Measurements from ENCODE around the gene ZMPSTE24.

ZMPSTE24 gene

DNA sequence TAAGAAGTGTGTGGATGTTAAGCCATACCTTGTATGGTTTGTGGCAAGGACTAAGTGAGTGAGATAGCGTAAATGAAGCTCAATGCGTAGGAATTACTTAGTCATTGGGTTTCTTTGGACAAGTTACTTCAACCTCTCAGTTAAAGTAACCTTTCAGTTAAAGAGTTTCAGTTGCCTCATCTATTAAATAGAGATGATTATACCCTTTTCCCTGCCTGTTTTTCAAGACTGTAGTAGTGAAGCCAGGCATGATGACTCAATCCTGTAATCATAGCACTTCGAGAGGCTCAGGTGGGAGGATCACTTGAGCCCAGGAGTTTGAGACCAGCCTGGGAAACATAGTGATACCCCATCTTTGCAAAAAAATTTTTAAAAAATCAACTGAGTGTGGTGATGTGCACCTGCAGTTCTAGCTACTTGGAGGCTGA is 6.3 kb downstream of the ZMPSTE24 start:
- no peak for DNase-seq (ENCODE audit: low spot score)

DNA sequence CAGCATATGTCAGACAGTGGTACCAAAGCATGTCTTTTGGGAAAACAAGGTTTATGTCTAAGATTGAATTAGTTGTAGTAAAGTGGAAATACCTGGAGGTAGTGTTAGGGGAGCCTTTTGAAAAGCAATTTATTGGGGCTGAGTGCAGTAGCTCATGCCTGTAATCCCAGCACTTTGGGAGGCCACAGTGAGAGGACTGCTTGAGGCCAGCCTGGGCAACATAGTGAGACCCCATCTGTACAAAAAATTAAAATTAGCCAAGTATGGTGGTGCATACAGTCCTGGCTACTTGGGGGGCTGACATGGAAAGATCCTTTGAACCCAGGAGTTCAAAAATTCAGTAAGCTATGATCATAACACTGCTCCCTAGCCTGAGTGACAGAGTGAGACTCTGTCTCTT is 7.3 kb downstream of the ZMPSTE24 start:
- DNase-seq (ENCODE audit: low spot score) = no peak

DNA sequence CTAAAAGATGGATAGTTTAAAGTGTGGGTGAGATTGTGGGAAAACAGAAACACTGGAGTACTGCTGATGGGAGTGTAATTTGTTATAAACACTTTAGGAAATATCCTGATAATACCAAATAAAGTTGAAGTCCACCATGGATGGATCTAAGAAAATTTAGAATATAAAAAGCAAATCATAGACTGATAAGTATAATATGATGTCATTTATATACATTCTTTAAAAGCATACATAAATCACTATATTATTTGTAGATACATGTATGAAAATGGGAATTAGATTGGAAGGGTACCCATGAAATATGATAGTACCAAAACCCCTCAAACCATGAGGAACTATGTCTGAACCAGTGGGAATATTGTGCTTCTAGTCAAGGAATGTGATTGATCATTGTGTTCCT is 7.9 kb downstream of the ZMPSTE24 start:
- DNase-seq (ENCODE audit: low spot score) = no peak

DNA sequence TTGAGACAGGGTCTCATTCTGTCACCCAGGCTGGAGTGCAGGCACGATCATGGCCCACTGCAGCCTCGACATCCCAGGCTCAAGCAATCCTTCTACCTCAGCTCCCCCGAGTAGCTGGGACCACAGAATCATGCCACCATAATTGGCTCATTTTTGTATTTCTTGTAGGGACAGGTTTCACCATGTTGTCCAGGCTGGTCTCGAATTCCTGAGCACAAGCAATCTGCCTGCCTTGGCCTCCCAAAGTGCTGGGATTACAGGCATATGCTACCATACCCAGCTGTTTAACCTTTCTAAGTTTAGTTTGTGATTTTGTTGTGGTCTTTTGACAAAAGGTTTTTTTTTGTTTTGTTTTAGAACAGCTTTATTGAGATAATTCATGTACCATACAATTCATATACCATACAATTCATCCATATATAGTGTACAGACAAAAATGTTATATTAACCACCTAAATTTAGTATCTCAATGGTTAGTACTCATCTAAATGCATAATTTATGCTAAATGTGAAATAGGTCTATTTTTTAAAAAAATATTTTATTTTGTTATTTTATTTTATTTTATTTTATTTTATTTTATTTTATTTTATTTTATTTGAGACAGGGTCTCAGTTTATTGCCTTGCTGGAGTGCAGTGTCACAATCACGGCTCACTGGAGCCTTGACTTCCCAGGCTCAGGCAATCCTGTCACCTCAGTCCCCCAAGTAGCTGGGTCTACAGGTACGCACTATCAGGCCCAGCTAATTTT is 8.9 kb downstream of the ZMPSTE24 start:
- no peak for DNase-seq (ENCODE audit: low spot score)

DNA sequence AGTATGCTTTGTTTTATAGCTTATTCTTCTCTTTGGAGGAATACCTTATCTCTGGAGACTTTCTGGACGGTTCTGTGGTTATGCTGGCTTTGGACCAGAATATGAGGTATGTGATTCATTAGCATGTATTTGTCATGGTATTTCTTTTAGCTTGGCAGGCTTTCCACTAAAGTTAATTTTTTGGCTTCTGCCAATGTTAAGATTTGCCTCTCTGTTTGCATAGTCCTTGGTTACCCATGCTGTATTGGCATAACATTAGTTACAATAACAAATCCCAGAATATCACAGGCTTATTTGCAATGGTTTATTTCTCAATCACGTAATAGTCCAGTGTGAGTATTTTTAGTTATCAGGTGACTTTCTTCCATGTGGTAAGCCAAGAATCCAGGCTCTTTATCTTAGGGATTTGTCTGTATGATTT is 9.7 kb downstream of the ZMPSTE24 start:
- peak; percentile 75 for DNase-seq (ENCODE audit: low spot score)

DNA sequence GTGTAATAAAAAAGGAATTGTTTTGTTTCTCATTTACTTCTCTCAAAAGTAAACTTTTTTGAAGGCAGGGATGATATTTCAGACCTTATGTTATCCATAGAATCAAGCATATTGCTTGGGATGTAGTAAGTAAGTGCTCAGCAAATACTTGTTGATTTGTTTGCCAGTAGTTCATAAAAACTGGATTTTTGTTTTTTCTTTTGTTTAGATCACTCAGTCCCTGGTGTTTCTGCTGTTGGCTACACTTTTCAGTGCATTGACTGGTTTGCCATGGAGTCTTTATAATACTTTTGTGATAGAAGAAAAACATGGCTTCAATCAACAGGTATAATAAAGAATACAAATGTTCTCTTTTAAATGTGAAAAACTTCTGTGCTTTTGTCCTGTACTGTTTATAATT is 10.2 kb downstream of the ZMPSTE24 start:
- DNase-seq (ENCODE audit: low spot score) = no peak

DNA sequence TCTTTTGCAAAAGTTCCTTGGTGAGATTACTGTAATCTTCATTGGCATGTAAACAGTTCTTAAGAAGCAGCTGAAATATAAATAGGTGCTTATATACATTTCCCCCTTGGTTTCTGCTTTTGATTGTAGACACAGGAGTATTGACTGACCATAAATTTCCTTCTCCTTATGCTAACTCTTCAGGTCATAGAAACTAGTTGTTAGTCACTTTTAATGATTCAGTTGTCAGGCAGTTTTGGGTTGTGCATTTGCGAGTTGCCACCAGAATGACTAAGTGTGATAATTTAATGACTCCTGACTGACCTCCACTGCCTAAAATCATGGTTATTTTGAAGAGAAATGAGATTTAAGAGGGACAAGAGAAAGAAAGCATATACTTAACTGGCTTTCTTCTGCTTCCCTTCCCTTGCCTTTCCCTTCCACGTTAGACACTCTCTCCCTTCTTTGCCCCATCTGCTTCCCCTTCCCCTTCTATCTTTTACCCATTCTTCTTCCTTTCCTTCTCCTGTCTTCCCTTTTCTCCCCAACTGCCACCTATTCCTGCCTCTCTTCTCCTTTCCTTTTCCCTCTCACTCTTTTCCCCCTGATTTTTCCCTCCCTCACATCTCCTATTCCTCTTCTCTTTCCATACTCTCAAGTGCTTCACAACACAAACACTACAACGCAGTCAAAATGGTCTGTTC is 12.3 kb downstream of the ZMPSTE24 start:
- peak; percentile 24 for DNase-seq (ENCODE audit: low spot score)

DNA sequence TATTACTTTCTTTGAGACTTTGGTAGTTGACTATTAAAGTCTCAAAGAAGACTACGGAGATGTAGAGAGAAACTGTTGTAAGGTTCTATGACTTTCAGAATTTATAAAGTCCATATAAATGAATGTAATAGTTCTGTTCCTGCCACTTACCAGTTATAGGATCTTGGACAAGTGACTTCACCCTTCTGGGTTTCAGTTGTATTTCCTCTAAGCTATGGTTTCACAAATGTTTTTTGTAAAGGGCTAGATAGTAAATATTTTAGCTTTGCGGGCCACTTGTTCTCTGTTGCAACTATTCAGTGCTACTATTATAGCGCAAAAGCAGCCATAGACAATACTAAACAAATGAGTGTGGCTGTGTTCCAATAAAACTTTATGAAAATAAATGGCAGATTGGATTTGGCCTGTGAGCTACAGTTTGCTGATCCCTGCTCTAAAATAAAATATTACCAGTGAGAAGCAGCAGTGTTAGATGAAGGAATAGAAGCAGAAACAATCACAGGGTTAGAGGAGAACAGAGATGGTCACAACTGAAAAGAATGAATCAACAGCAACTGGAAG is 14.7 kb downstream of the ZMPSTE24 start:
- DNase-seq (ENCODE audit: low spot score) = no peak

DNA sequence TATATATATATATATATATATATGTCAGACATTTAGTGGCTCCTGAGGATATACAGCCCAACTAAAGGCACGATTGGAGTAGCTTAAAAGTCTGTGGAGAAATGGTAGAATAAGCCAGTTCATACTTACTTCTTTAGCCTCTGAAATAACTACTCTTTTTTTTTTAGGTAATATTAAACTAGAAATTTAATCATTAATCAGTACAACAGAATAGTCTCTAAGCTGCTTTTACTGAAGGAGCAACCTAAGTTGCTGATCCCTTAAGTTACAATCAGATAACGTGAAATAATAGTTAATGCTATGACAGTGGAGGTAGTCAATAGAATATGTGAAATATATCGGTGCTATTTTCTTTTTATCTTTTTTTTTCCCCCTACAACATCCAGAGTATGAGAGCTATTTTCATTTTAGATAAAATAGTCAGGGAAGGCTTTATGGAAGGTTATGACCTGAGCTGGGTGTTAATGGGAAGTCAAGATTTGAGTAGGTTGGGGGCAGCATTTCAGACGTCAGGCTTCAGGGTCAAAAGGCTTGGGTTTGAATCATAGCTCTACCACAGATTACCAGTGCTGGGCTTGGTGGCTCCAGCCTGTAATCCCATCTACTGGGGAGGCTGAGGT is 15.6 kb downstream of the ZMPSTE24 start:
- no peak for DNase-seq (ENCODE audit: low spot score)

DNA sequence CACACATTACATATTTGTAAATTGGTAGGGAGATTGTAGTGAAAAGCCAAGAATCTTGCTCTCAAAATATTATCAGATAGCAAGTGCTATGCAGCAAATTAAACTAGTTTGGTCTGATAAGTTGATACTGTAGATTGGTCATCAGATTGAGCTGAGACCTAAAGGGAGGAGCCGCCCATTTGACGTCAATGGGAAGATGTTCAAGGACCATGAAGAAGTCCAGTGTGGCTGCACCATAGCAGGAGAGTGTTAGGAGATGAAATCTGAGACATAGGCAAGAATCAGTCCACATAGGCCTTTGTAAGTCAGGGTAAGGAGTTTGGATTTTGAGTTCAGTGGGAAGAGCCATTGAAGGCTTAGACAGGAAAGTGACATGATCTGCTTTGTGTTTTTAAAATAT is 16.3 kb downstream of the ZMPSTE24 start:
- no peak for DNase-seq (ENCODE audit: low spot score)

DNA sequence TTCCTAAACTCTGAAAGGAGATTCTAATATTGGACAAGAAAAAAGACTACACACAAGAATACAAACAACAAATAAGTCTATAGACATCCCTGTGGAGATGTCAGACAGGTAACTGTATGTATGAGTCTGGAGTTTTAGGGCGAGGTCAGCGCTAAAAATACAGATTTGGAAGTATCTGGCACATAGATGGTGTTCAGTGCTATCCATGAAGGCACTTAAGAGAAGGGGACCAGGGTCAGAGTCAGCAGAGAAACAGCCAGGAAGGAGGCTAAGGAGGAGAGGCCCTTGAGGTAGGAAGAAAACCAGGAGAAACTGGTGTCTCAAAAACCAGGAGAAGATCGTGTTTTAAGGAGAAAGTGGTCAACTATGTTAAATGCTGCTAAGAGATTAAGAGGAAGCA is 18.1 kb downstream of the ZMPSTE24 start:
- no peak for DNase-seq (ENCODE audit: low spot score)

DNA sequence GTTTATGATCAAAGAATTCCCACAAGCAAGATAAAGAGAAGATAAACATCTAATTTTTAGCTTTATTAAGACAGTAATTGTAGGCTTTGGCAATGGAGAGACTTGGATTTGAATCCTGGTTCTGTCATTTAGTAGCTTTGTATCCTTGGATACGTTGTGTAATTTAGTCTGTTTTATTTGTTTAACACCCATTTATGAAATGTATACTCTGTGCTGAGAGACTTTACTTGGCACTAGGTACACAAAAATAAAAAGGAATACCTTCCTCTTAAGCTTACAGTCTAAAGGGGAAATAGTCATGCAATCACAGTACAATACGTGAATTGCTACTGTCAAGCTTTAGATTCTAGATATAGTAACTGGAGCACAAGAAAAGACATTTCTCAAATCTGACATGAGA is 23.8 kb downstream of the ZMPSTE24 start:
- DNase-seq (ENCODE audit: low spot score) = no peak

DNA sequence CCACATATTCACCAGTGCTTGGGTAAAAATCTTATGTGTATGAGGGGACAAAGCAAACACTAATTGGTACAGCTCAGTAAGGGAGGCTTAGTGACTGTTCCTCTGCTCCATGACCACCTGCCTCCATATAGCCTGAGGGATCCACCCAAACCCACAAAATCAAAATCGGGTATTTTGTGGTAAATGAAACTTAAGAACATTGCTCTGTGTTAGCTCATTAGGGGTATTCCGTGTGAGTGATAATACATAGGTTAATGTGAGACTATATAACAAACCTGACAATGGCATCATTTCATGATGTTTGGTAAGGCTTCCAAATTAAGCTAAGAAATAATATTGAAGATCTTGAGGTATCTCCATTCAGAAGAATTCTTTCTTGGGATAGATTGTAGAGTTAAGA is 33.3 kb downstream of the ZMPSTE24 start:
- no peak for DNase-seq (ENCODE audit: low spot score)

DNA sequence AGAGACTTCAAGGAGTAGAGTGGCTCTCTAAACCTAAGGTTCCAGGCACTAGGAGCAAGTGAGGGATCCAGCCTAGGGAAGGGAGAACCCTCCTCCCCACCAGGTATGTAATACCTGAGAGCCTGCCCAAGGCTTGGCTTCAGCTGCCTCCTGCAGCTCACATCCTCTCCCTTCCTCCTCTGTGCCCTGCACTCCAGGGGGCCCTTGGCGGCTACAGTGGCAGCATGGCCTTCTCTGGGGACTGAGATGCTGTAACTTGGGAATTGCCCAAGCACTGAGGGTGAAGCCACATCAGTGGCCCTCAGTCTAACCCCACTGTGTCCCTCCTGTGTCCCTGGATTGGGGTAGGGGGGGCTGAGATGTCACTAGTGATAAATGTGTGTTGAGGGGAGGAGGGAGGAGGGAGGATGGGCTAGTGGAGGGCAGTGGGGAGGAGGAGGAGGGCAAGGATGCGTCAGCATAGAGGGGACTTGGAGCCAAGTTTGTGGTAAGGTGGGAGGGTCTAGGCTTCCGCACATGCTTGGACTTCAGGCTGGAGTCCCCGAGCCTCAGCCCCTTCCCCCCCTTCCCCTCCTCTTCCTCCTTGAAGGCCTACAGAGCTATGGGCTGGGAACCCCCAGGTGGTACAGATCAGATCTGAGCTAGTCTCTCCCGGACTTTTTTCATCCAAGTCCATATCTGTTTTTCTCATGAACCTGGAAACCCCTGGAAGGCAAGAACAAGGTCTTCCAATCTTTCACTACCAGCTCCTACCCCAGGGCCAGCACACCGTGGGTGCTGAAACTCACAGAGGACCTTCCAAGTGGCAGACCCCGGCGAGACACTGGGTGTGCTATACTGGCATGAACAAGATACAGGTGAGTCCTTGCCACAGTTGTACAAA is 41.6 kb downstream of the ZMPSTE24 start:
- no peak for DNase-seq (ENCODE audit: low spot score)

DNA sequence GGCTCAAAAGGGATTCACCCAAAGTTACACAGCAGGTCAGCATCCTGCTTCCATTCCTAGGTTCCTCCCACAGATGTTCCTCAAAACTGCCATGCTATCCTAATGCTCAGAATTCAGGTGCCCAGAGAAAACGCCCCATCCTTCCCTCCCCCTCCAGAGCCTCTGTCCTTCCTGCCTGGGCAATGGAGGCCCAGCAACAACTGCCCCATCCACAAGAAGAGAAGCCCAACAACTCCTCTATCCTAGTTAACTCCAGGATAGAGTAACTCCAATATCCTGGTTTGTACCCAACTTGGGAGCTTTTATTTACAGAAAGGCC is 42.2 kb downstream of the ZMPSTE24 start:
- DNase-seq (ENCODE audit: low spot score) = no peak

DNA sequence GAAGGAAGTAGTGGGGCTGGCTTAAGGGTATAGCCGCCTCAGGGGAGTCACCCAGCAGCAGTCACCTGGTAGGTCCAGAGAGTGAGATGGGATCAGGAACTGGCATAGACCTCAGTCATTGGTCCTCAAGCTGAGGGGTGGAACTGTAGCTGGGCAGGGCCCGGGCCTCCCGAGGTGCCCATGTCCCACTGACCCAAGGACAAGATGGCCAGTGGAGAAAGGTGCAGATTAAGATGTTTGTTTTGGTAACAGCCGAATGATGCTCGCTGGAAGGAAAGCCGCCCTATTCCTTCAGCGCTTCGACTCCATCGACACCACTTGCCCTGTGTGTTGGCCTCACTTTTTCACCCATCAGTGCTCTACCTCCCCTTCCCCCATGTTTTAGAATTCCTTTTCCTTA is 42.6 kb downstream of the ZMPSTE24 start:
- no peak for DNase-seq (ENCODE audit: low spot score)

DNA sequence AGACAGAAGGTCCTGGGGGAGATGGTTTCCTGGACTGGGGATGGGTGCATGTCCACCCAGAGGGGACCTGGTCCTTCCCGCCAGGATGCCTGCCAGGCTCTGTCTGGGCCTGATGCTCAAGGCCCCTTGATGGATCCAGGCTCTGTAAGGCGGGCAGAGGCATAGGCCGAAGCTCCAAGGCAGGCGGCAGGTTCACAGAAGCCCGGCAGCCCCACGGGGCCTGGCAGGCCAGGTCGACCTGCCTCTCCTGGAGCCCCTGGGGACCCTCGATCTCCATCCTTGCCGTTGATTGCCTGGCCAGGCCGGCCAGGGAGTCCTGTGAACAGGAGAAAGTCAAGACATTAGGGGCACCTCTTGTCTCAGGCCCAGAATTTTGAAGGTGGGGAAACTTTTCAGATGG is 43.0 kb downstream of the ZMPSTE24 start:
- no peak for DNase-seq (ENCODE audit: low spot score)

DNA sequence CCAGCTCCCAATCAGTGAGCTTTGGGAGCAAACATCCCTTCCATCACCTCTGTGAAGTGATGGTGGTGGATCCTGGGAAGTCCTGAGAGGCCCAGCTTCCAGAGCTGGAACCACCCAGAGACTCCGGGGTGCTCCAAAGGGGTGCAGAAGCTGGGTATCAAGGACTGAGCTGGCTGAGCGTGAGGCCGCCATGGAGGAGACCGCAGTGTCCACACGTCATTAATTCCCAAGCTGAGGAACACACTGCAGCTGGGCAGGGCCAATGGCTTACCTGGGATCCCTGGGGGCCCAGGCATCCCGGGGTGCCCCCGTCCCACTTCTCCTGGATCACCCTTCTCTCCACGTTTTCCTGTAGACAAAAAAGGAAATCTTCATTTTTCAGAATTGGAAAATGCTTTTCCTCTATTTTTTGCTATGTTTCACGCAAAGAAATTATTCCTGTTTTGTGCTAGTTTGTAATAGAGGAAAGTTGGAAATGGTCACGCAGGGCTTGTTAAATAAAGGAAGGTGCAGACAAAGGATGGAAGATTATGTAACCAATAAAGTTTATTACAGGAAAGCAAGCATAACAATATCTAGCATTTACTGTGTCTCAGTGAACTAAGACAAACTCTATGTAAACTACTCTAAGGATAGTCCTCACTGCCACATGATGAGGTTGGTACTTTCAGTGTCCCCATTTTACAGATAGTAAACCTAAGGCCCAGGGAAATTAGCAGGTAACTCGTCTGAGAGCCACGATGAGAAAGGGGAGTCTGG is 43.7 kb downstream of the ZMPSTE24 start:
- DNase-seq (ENCODE audit: low spot score) = no peak

DNA sequence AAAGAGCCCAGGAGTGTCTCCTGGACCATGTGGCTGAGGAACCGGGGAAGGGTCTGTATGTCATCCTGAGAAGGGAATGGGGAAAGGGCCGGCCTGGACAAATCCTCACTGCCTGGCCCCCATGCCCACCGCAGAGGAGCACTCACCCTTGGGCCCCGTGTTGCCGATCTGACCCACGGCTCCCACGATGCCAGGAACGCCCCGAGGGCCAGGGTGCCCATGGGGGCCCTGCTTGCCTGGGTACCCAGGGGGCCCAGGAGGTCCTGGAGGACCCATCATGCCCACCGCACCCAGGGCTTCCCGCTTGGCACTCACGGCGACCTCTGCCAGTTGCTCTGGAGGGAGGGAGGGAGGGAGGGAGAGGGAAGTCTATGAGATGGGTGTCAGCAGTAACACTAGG is 44.4 kb downstream of the ZMPSTE24 start:
- DNase-seq (ENCODE audit: low spot score) = no peak

DNA sequence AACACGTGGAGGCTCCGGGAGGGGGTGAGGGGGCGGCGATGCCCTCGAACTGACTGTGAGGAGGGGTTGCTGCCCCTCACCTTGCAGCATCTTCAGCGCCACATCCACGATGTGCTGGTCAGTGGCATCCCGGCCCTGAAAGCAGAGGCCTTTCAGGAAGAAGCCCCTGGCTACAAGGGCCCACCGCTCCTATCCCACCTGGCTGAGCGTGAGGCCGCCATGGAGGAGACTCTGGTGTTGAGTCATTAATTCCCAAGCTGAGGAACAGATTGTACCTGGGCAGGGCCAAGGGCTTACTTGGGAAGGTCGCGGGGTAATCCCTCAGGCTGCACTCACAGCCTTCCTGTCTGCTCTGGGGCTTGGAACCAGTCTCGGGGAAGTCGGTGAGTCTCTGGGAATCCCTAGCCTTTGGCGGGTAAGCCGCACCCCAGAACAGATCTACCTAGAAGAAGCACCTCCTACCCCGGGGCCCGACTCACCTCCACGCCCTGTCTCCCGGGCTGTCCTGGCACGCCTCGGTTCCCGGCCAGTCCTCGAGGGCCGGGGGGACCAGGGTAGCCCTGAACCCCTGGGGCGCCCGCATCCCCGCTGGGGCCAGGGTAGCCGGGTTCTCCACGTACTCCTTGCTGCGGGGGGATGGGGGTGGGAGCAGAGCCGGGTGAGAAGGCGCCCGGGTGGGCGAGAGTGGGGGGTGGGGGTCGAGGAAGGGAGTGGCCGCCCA is 45.2 kb downstream of the ZMPSTE24 start:
- DNase-seq (ENCODE audit: low spot score) = no peak

DNA sequence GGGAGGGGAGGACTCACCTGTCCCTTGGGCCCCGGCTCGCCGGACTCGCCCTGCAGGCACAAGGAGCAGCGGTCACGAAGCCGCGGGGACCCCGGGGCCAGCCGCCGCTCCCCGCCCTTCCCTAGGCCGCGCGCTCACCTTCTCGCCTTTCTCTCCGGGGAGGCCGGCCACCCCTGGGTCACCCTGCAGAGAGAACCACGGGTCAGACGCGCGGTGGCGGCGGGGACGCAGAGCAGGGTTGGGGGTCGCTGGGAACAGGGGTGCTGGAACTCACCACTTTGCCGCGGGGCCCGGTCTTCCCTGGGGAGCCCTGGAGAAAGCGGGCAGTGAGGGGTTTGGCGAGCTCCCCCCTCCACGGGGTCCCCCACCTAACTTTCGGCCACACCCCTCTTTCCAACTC is 45.8 kb downstream of the ZMPSTE24 start:
- no peak for DNase-seq (ENCODE audit: low spot score)
